Astrocyte of the spinal cord (primary cell): ENCODE measurements around the gene TULP4.
A peak's percentile ranks its signal among the peaks of the same experiment; 100 is the strongest.

Experiments used
- DNase-seq: peaks from one replicate; pipeline ENCODE4 v3.0.0; 2011; ENCODE audit warnings: low read depth, low spot score
- H3K4me3 ChIP-seq: 2 replicates; pipeline ENCODE4 v1.5.1; 2011; ENCODE audit warnings: low read depth, mild to moderate bottlenecking, low read length, moderate library complexity
- CTCF ChIP-seq: IDR thresholded peaks from 2 replicates; pipeline ENCODE4 v1.5.1; 2012; ENCODE audit warnings: low read depth, mild to moderate bottlenecking, low read length, inconsistent platforms
- in situ Hi-C: cut with HindIII; loops from 2 replicates; pipeline ENCODE4 v1.10.0; 2017; ENCODE audit warnings: low sequenced_read_pairs

Gene TULP4

DNA sequence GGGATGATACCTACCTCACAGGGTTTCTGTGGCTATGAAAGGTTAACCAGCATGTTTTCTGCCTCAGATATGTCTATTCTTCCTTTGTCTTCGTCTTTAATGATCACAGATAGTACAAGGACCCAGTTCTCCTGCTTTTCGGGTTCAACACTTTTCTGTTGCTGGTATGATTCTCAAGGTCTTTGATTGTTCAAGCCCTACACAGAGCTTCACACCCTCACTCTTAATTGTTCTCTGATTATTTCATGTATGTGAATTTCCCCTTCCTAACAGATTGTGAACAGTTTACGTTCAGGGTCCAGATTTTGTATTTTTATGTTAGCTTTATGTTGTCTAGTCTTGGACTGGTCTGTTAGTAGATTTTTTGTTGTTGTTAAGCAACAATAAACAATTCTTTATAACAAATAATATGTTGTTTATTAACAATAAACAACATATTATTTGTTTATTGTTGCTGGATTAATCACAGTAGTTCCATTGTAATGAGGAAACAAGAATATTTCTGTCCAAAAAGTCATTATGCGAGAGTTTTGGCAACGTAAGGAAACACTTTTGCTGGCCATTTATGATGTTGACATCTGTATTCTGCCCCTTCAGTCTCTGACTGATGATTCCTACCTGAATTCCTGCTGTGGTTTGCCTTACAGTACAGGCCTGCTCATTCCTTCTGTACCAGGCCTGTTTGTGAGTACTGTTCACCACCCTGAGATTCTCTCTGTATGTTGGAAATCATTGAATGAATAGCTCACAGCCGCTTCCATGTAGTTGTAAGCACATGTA is 27.2 kb upstream of the TULP4 start:
- no peak overlapping the region for H3K4me3 ChIP-seq
- DNase-seq: peak; percentile 15
- in situ Hi-C loops: no loop called here
- TF ChIP-seq CTCF: no peak

GRCh38 chr6:158285656-158286021 is 26.6 kb upstream of the TULP4 start:
- no peak for TF ChIP-seq CTCF
- H3K4me3 ChIP-seq: no peak overlapping the region
- peak; percentile 28 for DNase-seq
- in situ Hi-C loops: no loop called here

GRCh38 chr6:158286413-158286812 is 25.9 kb upstream of the TULP4 start:
- TF ChIP-seq CTCF: no peak
- in situ Hi-C loops: no loop called here

DNA sequence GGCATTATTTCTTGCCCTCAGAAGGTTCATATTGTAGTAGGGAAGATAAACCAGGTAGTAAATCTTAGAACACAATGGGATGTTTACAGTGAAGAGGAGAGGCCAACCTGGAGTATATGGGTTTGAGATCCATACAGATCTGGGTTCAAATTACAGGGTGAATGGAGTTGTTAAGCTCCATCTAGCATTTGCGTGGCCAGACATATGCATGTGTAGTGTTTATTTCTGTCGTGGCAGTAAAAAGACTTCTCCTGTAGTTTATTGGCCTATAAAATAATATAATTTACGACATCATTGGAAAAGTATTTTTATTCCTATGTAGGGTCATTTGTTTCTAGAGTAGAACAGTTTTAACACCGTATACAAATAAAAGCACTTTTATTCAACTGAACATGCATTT is 25.2 kb upstream of the TULP4 start:
- H3K4me3 ChIP-seq: no peak overlapping the region
- no peak for DNase-seq
- no peak for TF ChIP-seq CTCF
- in situ Hi-C loops: no loop called here

More at GRCh38 chr6:158286413-158286812, 25.9 kb upstream of the TULP4 start:
- DNase-seq: peak; percentile 76
- no peak overlapping the region for H3K4me3 ChIP-seq

DNA sequence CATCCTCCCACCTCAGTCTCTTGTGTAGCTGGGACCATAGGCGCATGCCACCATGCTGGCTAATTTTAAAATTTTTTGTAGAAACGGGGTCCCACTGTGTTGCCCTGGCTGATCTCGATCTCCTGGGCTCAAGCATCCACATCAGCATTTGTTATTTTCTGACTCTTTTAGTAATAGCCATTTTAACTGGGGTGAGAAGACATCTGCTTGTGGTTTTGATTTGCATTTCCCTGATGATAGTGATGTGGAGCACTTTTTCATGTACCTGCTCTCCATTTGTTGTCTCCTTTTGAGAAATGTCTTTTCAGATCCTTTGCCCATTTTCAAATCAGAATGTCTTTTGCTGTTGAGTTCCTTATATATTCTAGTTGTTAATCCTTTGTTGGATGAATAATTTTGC is 22.2 kb upstream of the TULP4 start:
- DNase-seq: no peak
- no peak for TF ChIP-seq CTCF
- no peak overlapping the region for H3K4me3 ChIP-seq
- in situ Hi-C loops: no loop called here

GRCh38 chr6:158290659-158291058 is 21.6 kb upstream of the TULP4 start:
- H3K4me3 ChIP-seq: no peak overlapping the region
- TF ChIP-seq CTCF: no peak
- in situ Hi-C loops: no loop called here
- no peak for DNase-seq

DNA sequence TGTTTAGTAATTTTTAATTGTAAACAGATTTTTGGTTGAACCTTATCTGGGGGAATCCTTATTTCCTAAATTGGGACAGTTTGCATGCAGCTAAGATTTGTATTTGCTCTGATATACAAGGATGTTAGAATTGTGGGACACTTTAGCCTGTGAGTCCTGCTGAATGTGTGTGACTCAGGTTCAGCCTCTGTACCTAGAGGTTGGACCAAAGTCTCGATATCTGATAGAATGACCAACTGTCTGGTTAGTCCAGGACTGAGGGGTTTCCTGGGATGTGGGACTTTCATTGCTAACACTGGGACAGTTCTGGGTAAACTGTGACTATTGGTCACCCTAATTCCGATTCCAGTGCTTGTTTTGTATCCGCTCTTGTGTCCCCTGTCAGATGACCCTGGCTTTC is 20.2 kb upstream of the TULP4 start:
- H3K4me3 ChIP-seq: no peak overlapping the region

More for the DNA sequence above, 20.2 kb upstream of the TULP4 start:
- in situ Hi-C loops: no loop called here
- TF ChIP-seq CTCF: no peak
- no peak for DNase-seq
